ENCODE data around the gene MAGEA4. TPM values are rescaled to one million over a fixed set of nuclear protein-coding genes. Genes with fewer than 3 reads are reported as not detected.

The MAGEA4 gene, protein sequence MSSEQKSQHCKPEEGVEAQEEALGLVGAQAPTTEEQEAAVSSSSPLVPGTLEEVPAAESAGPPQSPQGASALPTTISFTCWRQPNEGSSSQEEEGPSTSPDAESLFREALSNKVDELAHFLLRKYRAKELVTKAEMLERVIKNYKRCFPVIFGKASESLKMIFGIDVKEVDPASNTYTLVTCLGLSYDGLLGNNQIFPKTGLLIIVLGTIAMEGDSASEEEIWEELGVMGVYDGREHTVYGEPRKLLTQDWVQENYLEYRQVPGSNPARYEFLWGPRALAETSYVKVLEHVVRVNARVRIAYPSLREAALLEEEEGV
- not detected in 2 replicates for total RNA-seq

DNA sequence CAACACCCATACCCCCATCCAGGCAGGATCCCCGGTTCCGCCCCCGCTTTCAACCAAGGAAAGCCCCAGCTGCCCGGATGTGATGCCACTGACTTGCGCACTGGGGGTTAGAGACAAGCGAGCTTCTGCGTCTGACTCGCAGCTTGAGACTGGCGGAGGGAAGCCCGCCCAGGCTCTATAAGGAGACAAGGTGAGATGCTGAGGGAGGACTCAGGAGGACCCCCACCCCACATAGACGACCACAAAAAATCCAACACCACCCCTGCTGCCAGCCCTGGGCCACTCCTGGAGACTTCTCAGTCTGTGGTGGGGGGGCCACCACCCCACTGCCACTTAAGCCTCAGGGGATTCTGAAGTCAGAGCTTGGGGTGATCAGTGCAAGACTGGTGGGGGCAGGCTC is at the start of gene MAGEA4:
Gene MAGEA4, plus strand, starts transcription at position 110 of the 400 bp plus-strand sequence. CDS start 10,776 bp downstream, outside the sequence.

Other genes with a start within 250 kb of the MAGEA4 start
- under 0.01 TPM in 1 of 2 replicates, not detected in the other for gene PRRG3, start 217.4 kb upstream of the MAGEA4 start, total RNA-seq
- 0.09 TPM in 1 of 2 replicates, not detected in the other for gene FATE1, start 196.9 kb upstream of the MAGEA4 start, total RNA-seq
- gene CNGA2, start 178.1 kb upstream of the MAGEA4 start, total RNA-seq = not detected in 2 replicates
- 34.1 and 58.4 TPM in 2 replicates for gene GABRE, start 61.8 kb downstream of the MAGEA4 start, total RNA-seq
- gene MAGEA10, start 225.7 kb downstream of the MAGEA4 start, total RNA-seq = not detected in 2 replicates

All from smooth muscle cell of bladder (primary cell).